ENCODE measurements around the gene MAP3K20. TPM values are rescaled to one million over a fixed set of nuclear protein-coding genes. Genes with fewer than 3 reads are reported as not detected.

The MAP3K20 gene
- total and polyA plus RNA-seq, 2 of the 4 experiments (the other 2 are of a cell fraction) = 27.5 to 84.4 TPM

GRCh38 chr2:173075781-173076580, at the start of gene MAP3K20 (continued):
- TF ChIP-seq FOS (IDR thresholded peaks at IDR 0.05; ENCODE audit: low read depth, low read length) (no peak), CEBPB (IDR thresholded peaks at IDR 0.05; ENCODE audit: low read depth, low read length) (no peak), USF2 (IDR thresholded peaks at IDR 0.05; ENCODE audit: low read depth, low read length) (no peak)

- POLR2A ChIA-PET (ENCODE audit: unreplicated experiment) = no interaction called here
- DNase-seq (no peak), ATAC-seq (ENCODE audit: low read depth) (no peak)
- Histone ChIP-seq H2AK5ac (ENCODE audit: low read depth, low read length) (no peak overlapping the region), H3K23ac (ENCODE audit: low read depth, low read length) (no peak overlapping the region), H2AK9ac (replicated peaks; ENCODE audit: low read depth, low read length, poor library complexity) (no peak overlapping the region), H2BK20ac (ENCODE audit: low read depth, low read length) (no peak overlapping the region), H4K5ac (ENCODE audit: low read depth, low read length) (no peak overlapping the region), H2AFZ (replicated peaks; ENCODE audit: low read length, poor library complexity) (no peak overlapping the region), H4K20me1 (ENCODE audit: insufficient read depth, low read length) (no peaks in the 10 kb centered on the region), H3K4me3 (ENCODE audit: insufficient read depth, low read depth, low read length) (no peak overlapping the region), H3K4me1 (ENCODE audit: control insufficient read depth, insufficient read depth, low read length) (peaks cover 9% of the 10 kb centered on the region), H3K4me2 (ENCODE audit: low read depth, low read length) (no peak overlapping the region), H3K36me3 (ENCODE audit: control insufficient read depth, insufficient read depth, low read length) (no peaks in the 10 kb centered on the region; the same call in 1 of the 2 replicates), H3K27ac (ENCODE audit: insufficient read depth, low read length) (no peak overlapping the region), H3K4ac (ENCODE audit: low read depth, low read length) (no peak overlapping the region), H3K27me3 (ENCODE audit: control insufficient read depth, insufficient read depth, low read length) (no peaks in the 10 kb centered on the region), H4K91ac (ENCODE audit: insufficient read depth, low read depth, low read length) (no peak overlapping the region), H3K56ac (ENCODE audit: extremely low read depth, insufficient read depth, low read length) (no peak overlapping the region), H3K14ac (replicated peaks; ENCODE audit: low read depth, low read length) (no peak overlapping the region), H3K79me1 (ENCODE audit: low read depth in 1 of 2, low read length in 2 of 2) (no peaks in the 10 kb centered on the region; a peak in 1 of 4 replicates), H2BK5ac (ENCODE audit: low read depth, low read length, poor library complexity, severe bottlenecking) (no peak overlapping the region), H2BK15ac (ENCODE audit: low read depth, low read length) (no peak overlapping the region), H3K9me3 (ENCODE audit: control insufficient read depth, insufficient read depth, low read length) (no peaks in the 10 kb centered on the region), H3K18ac (ENCODE audit: low read depth, low read length) (no peak overlapping the region), H3K9me1 (ENCODE audit: insufficient read depth, low read length) (peaks cover 2% of the 10 kb centered on the region), H4K8ac (ENCODE audit: low read depth in 2 of 2, low read length in 2 of 2) (no peak overlapping the region), H3K9ac (ENCODE audit: low read depth, low read length) (no peak overlapping the region), H2BK120ac (ENCODE audit: low read depth, low read length) (no peak overlapping the region)
- intact Hi-C loops (cut with micrococcal nuclease) = loop anchor here (2.0 to 5.0 kb wide), 3 partner anchors 376 to 1316 kb away; no protein-coding TSS in a partner anchor
- no TSS peak for BruUV-seq (replicated peaks)
- CTCF ChIA-PET = interaction anchor here (0.5 to 3.8 kb wide), 10 partner anchors 18 to 213 kb away, joined by 3 to 51 read pairs (median 5); no protein-coding TSS in a partner anchor
- WGBS, 2 experiments (ENCODE audit: extremely low coverage in 2 of 2, insufficient read length in 1 of 2) = no CpG with 5 or more reads among the region's 1 CpG
- in situ Hi-C loops (cut with MboI; ENCODE audit: low sequenced_read_pairs) = loop anchor here (5.0 to 25.0 kb wide), 2 partner anchors 186 to 336 kb away; partner anchors contain the start of gene CDCA7
- dilution Hi-C loops (cut with HindIII; ENCODE audit: low sequenced_read_pairs, unreplicated experiment) = no loop called here
- TF ChIP-seq CTCF (conservative IDR thresholded peaks at IDR 0.05; ENCODE audit: low read depth, low read length) (no peak), RCOR1 (IDR thresholded peaks at IDR 0.05; ENCODE audit: insufficient replicate concordance, low read length) (no peak), USF2 (IDR thresholded peaks at IDR 0.05; ENCODE audit: low read depth, low read length) (no peak), RFX5 (IDR thresholded peaks at IDR 0.05; ENCODE audit: low read depth, low read length) (no peak), CHD1 (IDR thresholded peaks at IDR 0.05; ENCODE audit: low read depth, low read length) (no peak), BHLHE40 (IDR thresholded peaks at IDR 0.05; ENCODE audit: low read depth, low read length) (no peak), NFE2L2 (IDR thresholded peaks at IDR 0.05; ENCODE audit: low read depth, low read length) (no peak), SMC3 (IDR thresholded peaks at IDR 0.05; ENCODE audit: low read depth, low read length) (no peak), CEBPB (IDR thresholded peaks at IDR 0.05; ENCODE audit: low read depth, low read length) (no peak)
These were observed 49.2 kb upstream of the MAP3K20 start for GRCh38 chr2:173026479-173026878.
